IMR-90 (cell line): ENCODE measurements around the gene MPRIP. TPM values are rescaled to one million over a fixed set of nuclear protein-coding genes. Genes with fewer than 3 reads are reported as not detected.

Source experiments
- ATAC-seq: fragments of 200-7000 bp; cut with Tn5 transposase; 2 replicates; pipeline ENCODE4 v1.9.1; 2020; ENCODE audit warnings: low read depth, mild to moderate bottlenecking, moderate library complexity
- BruUV-seq: library from RNA; stranded (reverse); fragments of 400-500 nt; replicated peaks from 2 replicates; lab custom pipeline; 2021; lab: Mats Ljungman, UMichigan
- CTCF ChIA-PET: fragments of 300-600 bp; formaldehyde crosslinking; extraction: SDS; loops from one replicate; lab custom pipeline; 2021; ENCODE audit warnings: antibody characterized with exemption; lab: Yijun Ruan, JAX
- POLR2A ChIA-PET: fragments of 300-600 bp; sonication (Branson Sonifier 250); formaldehyde crosslinking; loops from one replicate; lab custom pipeline; 2022; ENCODE audit warnings: antibody characterized with exemption; ENCODE audit not compliant: unreplicated experiment; lab: Charles Lee
- DNase-seq: peaks from one replicate; pipeline ENCODE4 v3.0.0; 2013
- H2AFZ ChIP-seq: replicated peaks from 2 replicates; pipeline ENCODE3; 2013; ENCODE audit warnings: low read length, mild to moderate bottlenecking; ENCODE audit not compliant: poor library complexity
- H2AK5ac ChIP-seq: 2 replicates; pipeline ENCODE4 v1.6.1; 2013; ENCODE audit warnings: low read depth, low read length, inconsistent platforms
- H2AK9ac ChIP-seq: replicated peaks from 2 replicates; pipeline ENCODE3; 2013; ENCODE audit warnings: mild to moderate bottlenecking, low read depth, low read length, moderate library complexity; ENCODE audit not compliant: poor library complexity
- H2BK120ac ChIP-seq: 2 replicates; pipeline ENCODE4 v1.6.1; 2013; ENCODE audit warnings: low read depth, low read length, inconsistent platforms
- H2BK15ac ChIP-seq: 3 replicates; pipeline ENCODE4 v1.6.1; 2013; ENCODE audit warnings: low read depth, low read length, inconsistent platforms
- H2BK20ac ChIP-seq: 2 replicates; pipeline ENCODE4 v1.6.1; 2013; ENCODE audit warnings: low read depth, mild to moderate bottlenecking, inconsistent platforms, low read length, moderate library complexity
- H2BK5ac ChIP-seq: 2 replicates; pipeline ENCODE4 v1.6.1; 2013; ENCODE audit warnings: mild to moderate bottlenecking, low read depth, low read length, inconsistent platforms; ENCODE audit not compliant: poor library complexity, severe bottlenecking
- H3K14ac ChIP-seq: replicated peaks from 2 replicates; pipeline ENCODE4 v1.6.1; 2013; ENCODE audit warnings: low read depth, low read length, inconsistent platforms
- H3K18ac ChIP-seq: 2 replicates; pipeline ENCODE4 v1.6.1; 2013; ENCODE audit warnings: low read depth, low read length, control low read depth
- H3K23ac ChIP-seq: 2 replicates; pipeline ENCODE4 v1.6.1; 2013; ENCODE audit warnings: low read depth, low read length, inconsistent platforms
- H3K27ac ChIP-seq: 2 replicates; pipeline ENCODE4 v1.5.1; 2013; ENCODE audit warnings: mild to moderate bottlenecking, control low read depth, low read length; ENCODE audit not compliant: insufficient read depth
- H3K27me3 ChIP-seq: 2 replicates; pipeline ENCODE4 v1.6.1; 2013; ENCODE audit warnings: low read length; ENCODE audit not compliant: control insufficient read depth, insufficient read depth
- H3K36me3 ChIP-seq: 2 replicates; pipeline ENCODE4 v1.6.1; 2013; ENCODE audit warnings: low read length, mixed read lengths; ENCODE audit not compliant: control insufficient read depth, insufficient read depth
- H3K4ac ChIP-seq: 2 replicates; pipeline ENCODE4 v1.6.1; 2013; ENCODE audit warnings: low read depth, low read length, inconsistent platforms
- H3K4me1 ChIP-seq: 2 replicates; pipeline ENCODE4 v1.6.1; 2013; ENCODE audit warnings: low read length, mixed read lengths; ENCODE audit not compliant: control insufficient read depth, insufficient read depth
- H3K4me2 ChIP-seq: 2 replicates; pipeline ENCODE4 v1.6.1; 2013; ENCODE audit warnings: low read depth, mild to moderate bottlenecking, control low read depth, low read length, moderate library complexity
- H3K4me3 ChIP-seq: 2 replicates; pipeline ENCODE4 v1.5.1; 2013; ENCODE audit warnings: low read depth, mild to moderate bottlenecking, control low read depth, low read length, moderate library complexity; ENCODE audit not compliant: insufficient read depth
- H3K56ac ChIP-seq: 2 replicates; pipeline ENCODE4 v1.6.1; 2013; ENCODE audit warnings: low read length, inconsistent platforms; ENCODE audit not compliant: insufficient read depth; ENCODE audit errors: extremely low read depth
- H3K79me1 ChIP-seq, 2 experiments: 2 replicates each; pipeline ENCODE4 v1.6.1; 2013; ENCODE audit warnings: low read length in 2 of 2, inconsistent platforms in 1 of 2, low read depth in 1 of 2
- H3K9ac ChIP-seq: 2 replicates; pipeline ENCODE4 v1.6.1; 2013; ENCODE audit warnings: low read depth, low read length, control low read depth
- H3K9me1 ChIP-seq: 2 replicates; pipeline ENCODE4 v1.6.1; 2013; ENCODE audit warnings: low read length, inconsistent platforms; ENCODE audit not compliant: insufficient read depth
- H3K9me3 ChIP-seq: 2 replicates; pipeline ENCODE4 v1.6.1; 2013; ENCODE audit warnings: low read length; ENCODE audit not compliant: control insufficient read depth, insufficient read depth
- H4K20me1 ChIP-seq: 2 replicates; pipeline ENCODE4 v1.6.1; 2013; ENCODE audit warnings: low read length, inconsistent platforms; ENCODE audit not compliant: insufficient read depth
- H4K5ac ChIP-seq: 2 replicates; pipeline ENCODE4 v1.6.1; 2013; ENCODE audit warnings: mild to moderate bottlenecking, low read depth, low read length, control low read depth
- H4K8ac ChIP-seq, 2 experiments: 2 replicates each; pipeline ENCODE4 v1.6.1; 2013; ENCODE audit warnings: low read depth in 2 of 2, low read length in 2 of 2, control low read depth in 1 of 2, inconsistent platforms in 1 of 2
- H4K91ac ChIP-seq: 2 replicates; pipeline ENCODE4 v1.6.1; 2013; ENCODE audit warnings: low read depth, low read length, inconsistent platforms; ENCODE audit not compliant: insufficient read depth
- MAZ ChIP-seq: IDR thresholded peaks from 2 replicates; pipeline ENCODE4 v1.6.1; 2012; ENCODE audit warnings: low read depth, mild to moderate bottlenecking, low read length, improper control_type of control experiment, moderate library complexity, borderline replicate concordance
- MXI1 ChIP-seq: IDR thresholded peaks from 2 replicates; pipeline ENCODE4 v1.6.1; 2012; ENCODE audit warnings: low read depth, mild to moderate bottlenecking, low read length, moderate library complexity, borderline replicate concordance
- WGBS, 2 experiments: methylation state at CpG; one replicate each; pipeline versions ENCODE4 v1.1.5 to v1.1.7; 2013; ENCODE audit warnings: missing lambda C conversion rate in 2 of 2; ENCODE audit not compliant: insufficient read length in 1 of 2; ENCODE audit errors: extremely low coverage in 2 of 2; 5-methylcytosine and 5-hydroxymethylcytosine counted together
- dilution Hi-C: fragments of 300-500 bp; cut with HindIII; formaldehyde crosslinking; loops from one replicate; pipeline ENCODE4 v1.14.3; 2018; ENCODE audit warnings: low sequenced_read_pairs; ENCODE audit not compliant: unreplicated experiment
- in situ Hi-C: fragments of 300-500 bp; cut with MboI; formaldehyde crosslinking; loops from 3 replicates; pipeline ENCODE4 v1.14.3; 2019; ENCODE audit warnings: low sequenced_read_pairs, inconsistent platforms, mixed read lengths
- intact Hi-C: fragments of 100-400 bp; cut with micrococcal nuclease; formaldehyde crosslinking; loops from 2 replicates; pipeline ENCODE4 v1.10.0; 2022
- polyA plus RNA-seq, 3 experiments: library from polyadenylated mRNA; depleted of rRNA; stranded (reverse); fragments of >200 nt; gene quantifications; 2 replicates each; pipeline ENCODE4 v1.2.3, GENCODE V29; 2012; ENCODE audit warnings: low replicate concordance in 1 of 3
- total RNA-seq: library from RNA; depleted of rRNA; stranded (reverse); fragments of >200 nt; gene quantifications from 2 replicates; pipeline ENCODE4 v1.2.3, GENCODE V29; 2012

The MPRIP gene
- total and polyA plus RNA-seq, 2 of the 4 experiments (the other 2 are of a cell fraction) = 111 to 149 TPM

GRCh38 chr17:17236295-17237025 lies 194.2 kb downstream of the MPRIP start:
- BruUV-seq = TSS peak; percentile 39
- Histone ChIP-seq H3K9me1 (peaks cover 9% of the 10 kb centered on the region), H3K36me3 (peaks cover 10% of the 10 kb centered on the region; the same call in 1 of the 2 replicates), H3K56ac (peak overlapping the region; percentile 32; the same call in 1 of the 2 replicates), H2AK9ac (peak overlapping the region; percentile 96), H3K9ac (peak overlapping the region; percentile 97), H3K18ac (peak overlapping the region; percentile 49; the same call in 1 of the 2 replicates), H3K4me3 (peak overlapping the region; percentile 93), H4K5ac (peak overlapping the region; percentile 70), H2BK20ac (no peak overlapping the region), H2BK5ac (peak overlapping the region; percentile 100), H3K4ac (peak overlapping the region; percentile 99), H3K27ac (peak overlapping the region; percentile 100), H4K8ac (peak overlapping the region; percentile 64 to 98; a peak in 2 of 4 replicates), H3K79me1 (peaks cover 20 to 55% of the 10 kb centered on the region in 2 experiments), H4K91ac (peak overlapping the region; percentile 100), H3K4me2 (peak overlapping the region; percentile 96), H2BK120ac (peak overlapping the region; percentile 100; the same call in 1 of the 2 replicates), H2AFZ (peak overlapping the region; percentile 100), H3K4me1 (peaks cover 4% of the 10 kb centered on the region), H2AK5ac (peak overlapping the region; percentile 94), H3K9me3 (no peaks in the 10 kb centered on the region), H3K23ac (peak overlapping the region; percentile 87), H3K27me3 (no peaks in the 10 kb centered on the region), H4K20me1 (peaks cover 43% of the 10 kb centered on the region), H2BK15ac (peak overlapping the region; percentile 15; the same call in 1 of the 3 replicates), H3K14ac (peak overlapping the region; percentile 99)
- TF ChIP-seq MXI1 = 0 out of 2 replicates have a peak, but pooled peaks have one; percentile 6
- TF ChIP-seq MAZ = no peak
- intact Hi-C loops = loop anchor here (1.0 kb wide), 1 partner anchor 94 kb away; no protein-coding TSS in a partner anchor
- 2% methylated on average over 11 of the region's 31 CpGs; no CpG with 5 or more reads in 1 of the 2 experiments for WGBS, 2 experiments
- dilution Hi-C loops = no loop called here
- ATAC-seq (peak; percentile 25), DNase-seq (peak; percentile 31)
- ChIA-PET POLR2A (interaction anchor here (0.5 to 0.7 kb wide), 4 partner anchors 28 to 134 kb away, joined by 3 to 8 read pairs (median 6); no protein-coding TSS in a partner anchor), CTCF (no interaction called here)
- in situ Hi-C loops = no loop called here
